ES-I3 (cell line): ENCODE data around the gene AGAP9.
A peak's percentile ranks its signal among the peaks of the same experiment; 100 is the strongest.
"Not testable (repeated sequence)": the region's sequence is repeated elsewhere in the genome, so short reads cannot be mapped to it uniquely, and the experiment has no call there.

Source experiments
- H3K36me3 ChIP-seq: 2 replicates; pipeline ENCODE4 v1.6.1; 2013; ENCODE audit warnings: mild to moderate bottlenecking, low read length, control low read depth, moderate library complexity; ENCODE audit not compliant: insufficient read depth
- H3K4me1 ChIP-seq: 2 replicates; pipeline ENCODE4 v1.6.1; 2013; ENCODE audit warnings: mild to moderate bottlenecking, control low read depth, low read length; ENCODE audit not compliant: insufficient read depth
- H3K9ac ChIP-seq: 2 replicates; pipeline ENCODE4 v1.6.1; 2013; ENCODE audit warnings: low read depth, mild to moderate bottlenecking, low read length, moderate library complexity
- H3K9me3 ChIP-seq: 2 replicates; pipeline ENCODE4 v1.6.1; 2013; ENCODE audit warnings: mild to moderate bottlenecking, low read length, moderate library complexity; ENCODE audit not compliant: control insufficient read depth, insufficient read depth

AGAP9 gene

DNA sequence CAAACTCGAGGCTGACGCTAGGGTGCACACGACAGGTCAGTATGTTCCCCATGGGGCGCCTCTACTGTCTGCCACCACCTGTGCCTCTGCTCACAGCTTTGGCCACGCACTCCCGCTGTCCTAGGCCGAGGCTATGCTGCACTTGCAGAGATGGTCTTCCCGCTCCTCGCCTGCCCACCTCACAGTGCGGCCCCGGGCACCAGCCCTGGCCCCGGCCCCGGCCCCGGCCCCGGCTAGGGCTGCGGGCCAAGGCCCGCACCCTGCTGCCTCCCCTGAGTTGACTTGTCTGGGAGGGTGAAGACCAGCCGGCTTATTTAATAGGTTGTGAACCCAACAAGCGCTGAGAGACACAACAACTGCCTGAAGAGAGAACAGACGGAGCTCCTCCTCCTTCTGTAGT lies at the start of gene AGAP9:
TSS of gene AGAP9 (minus strand) at position 164 of the 400 bp plus-strand sequence. CDS start at position 52, 112 bp downstream.
- H3K36me3 ChIP-seq, H3K4me1 ChIP-seq, H3K9me3 ChIP-seq: not testable (repeated sequence)

DNA sequence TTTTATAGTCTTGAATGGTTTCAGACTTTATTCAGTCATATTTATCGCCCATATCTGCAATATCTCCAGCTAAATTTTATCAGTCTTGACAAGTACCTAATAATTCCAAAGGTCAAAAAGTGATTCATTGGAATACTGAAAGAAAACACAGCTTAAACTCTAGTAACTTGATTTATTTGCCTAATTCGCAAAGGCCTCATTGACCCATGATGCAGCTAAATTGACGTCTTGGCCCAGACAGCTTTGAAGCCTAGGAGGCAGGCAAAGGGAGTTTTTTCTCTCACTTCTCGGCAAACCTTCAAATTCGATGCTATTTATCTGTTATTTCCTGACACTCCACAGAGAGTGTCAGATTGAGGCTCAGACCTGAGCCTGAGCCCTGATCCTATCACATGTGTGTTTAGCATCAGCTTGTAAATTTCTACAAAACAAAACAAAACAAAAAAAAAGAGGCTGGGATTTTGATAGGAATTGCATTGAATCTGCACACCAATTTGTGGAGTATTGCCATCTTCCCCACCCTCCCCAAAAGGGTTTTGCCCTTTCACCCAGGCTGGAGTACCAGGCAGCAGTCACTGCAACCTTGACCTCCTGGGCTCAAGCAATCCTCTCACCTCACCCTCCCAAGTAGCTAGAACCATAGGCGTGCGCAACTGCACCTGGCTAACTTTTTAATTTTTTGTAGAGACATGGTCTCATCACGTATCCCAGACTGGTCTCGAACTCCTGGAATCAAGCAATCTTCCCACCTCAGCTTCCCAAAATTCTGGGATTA lies 47.9 kb upstream of the AGAP9 start:
- H3K9me3 ChIP-seq, H3K9ac ChIP-seq, H3K36me3 ChIP-seq, H3K4me1 ChIP-seq: not testable (repeated sequence)

More for the DNA sequence above, at the start of gene AGAP9:
- H3K9ac ChIP-seq, result not testable (repeated sequence)

DNA sequence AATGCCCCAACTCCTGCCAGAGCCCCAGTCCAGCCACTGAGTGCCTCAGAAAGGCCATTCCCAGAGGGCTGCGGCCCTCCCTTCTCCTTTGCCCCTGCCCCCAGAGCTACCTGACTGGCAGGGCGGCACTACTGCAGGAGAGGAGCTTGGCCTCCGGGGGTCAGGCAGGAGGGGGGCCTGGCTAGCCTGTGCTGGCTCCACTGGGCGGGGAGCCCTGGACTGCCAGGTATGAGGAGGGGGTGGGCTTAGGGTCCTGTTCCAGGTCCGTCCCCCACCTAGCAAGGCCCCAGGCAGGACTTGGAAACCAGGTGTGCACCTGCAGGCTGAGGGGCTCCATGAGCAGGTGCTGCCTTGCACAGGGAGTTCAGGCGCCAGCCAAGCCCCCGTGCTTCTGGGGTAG lies 43.3 kb upstream of the AGAP9 start:
- H3K9ac ChIP-seq, H3K36me3 ChIP-seq, H3K9me3 ChIP-seq, H3K4me1 ChIP-seq: not testable (repeated sequence)

DNA sequence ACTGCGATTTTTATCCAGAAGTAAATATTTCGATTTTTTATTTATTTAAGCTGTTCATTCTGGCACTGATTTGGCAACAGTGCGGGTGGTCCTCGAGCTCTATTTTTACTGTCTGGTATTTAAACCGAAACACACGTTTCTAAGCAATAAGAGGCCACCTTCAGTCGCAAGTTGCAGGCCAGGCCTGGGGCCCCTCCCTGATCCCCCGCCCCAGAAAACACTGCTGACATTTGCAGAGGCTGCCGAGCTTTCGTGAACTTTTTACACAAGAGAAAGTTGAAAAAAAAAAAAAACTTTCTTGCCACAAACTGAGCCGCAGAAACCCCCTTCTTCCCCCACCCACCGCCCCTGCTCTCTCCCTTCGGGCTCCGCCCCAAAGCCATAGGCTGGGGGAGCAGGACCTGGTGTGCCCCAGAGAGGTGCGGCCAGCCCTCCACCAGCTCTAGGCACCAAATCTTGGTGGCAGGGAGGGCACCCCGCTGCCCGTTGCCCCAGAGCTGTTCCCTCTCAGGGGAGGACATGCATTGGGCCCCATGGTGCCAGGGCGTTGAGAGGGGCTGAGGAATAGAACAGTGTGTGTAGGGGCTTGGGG lies 42.8 kb upstream of the AGAP9 start:
- H3K9ac ChIP-seq, H3K9me3 ChIP-seq: not testable (repeated sequence)

DNA sequence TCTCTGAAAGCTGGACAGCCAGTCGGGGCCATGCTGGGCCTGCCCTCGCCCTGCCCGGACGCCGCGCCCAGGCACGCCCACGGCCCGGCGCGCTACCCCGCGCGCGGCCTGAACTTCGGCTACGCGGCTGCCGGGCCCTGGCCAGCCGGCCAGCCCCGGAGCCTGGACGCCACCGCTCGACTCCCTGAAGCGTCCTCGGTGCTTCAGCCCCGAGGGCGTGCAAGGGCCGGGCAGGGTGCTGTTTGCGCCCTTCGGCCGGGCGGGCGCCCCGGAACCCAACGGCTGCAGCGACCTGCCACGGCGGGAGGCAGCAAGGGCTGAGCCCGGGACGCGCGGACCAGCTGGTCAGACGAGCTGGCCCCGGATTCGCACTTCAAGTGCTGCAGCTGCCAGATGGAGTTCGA lies 42.1 kb upstream of the AGAP9 start:
- not testable (repeated sequence) for H3K9ac ChIP-seq, H3K36me3 ChIP-seq, H3K4me1 ChIP-seq, H3K9me3 ChIP-seq

More for the DNA sequence above, 42.8 kb upstream of the AGAP9 start:
- H3K36me3 ChIP-seq, H3K4me1 ChIP-seq: not testable (repeated sequence)

DNA sequence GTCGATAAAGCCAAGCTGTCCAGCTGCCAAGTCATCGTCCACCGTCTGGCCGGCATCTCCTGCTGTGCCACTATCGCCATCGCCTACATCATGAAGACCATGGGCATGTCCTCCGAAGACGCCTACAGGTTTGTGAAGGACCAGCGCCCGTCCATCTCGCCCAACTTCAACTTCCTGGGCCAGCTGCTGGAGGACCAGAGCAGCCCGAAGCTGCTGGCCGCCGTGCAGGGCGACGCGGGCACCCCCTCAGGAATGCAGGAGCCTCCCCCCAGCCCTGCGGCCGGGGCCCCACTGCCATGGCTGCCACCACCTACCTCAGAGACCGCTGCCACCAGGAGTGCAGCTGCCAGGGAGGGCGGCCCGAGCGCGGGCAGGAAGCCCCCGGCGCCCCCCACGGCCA lies 41.5 kb upstream of the AGAP9 start:
- not testable (repeated sequence) for H3K9ac ChIP-seq, H3K9me3 ChIP-seq, H3K4me1 ChIP-seq, H3K36me3 ChIP-seq

DNA sequence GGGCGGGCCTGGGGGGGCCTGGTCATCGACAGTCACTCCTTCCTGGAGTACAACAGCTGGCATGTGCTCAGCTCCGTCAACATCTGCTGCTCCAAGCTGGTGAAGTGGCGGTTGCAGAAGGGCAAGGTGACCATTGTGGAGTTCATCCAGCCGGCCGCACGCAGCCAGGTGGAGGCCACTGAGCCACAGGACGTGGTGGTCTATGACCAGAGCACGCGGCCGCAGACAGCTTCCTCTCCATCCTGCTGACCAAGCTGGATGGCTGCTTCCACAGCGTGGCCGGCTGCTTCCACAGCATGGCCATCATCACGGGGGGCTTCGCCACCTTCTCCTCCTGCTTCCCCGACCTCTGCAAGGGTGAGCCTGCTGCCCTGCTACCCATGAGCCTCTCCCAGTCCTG lies 40.9 kb upstream of the AGAP9 start:
- H3K36me3 ChIP-seq, H3K4me1 ChIP-seq, H3K9ac ChIP-seq, H3K9me3 ChIP-seq: not testable (repeated sequence)

DNA sequence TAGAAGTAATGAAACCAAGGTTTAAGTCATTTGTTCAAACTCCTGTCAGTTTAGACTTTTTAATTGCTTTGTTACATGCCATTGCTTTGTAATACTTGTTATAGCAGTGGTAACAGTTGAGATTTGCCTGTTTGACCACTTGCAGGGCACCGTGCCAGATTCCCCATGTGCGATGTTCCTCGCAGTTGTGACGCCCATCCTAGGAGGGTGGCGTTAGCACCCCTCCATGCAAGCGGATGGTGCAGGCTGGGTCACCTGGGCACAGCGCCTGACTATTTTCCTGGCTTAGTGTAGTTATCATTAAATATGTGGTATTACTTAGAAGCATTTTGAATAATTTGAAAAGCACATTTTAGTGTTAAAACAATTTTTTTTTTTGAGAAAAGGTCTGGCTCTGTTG lies 37.0 kb upstream of the AGAP9 start:
- H3K9me3 ChIP-seq, H3K9ac ChIP-seq, H3K36me3 ChIP-seq, H3K4me1 ChIP-seq: not testable (repeated sequence)

DNA sequence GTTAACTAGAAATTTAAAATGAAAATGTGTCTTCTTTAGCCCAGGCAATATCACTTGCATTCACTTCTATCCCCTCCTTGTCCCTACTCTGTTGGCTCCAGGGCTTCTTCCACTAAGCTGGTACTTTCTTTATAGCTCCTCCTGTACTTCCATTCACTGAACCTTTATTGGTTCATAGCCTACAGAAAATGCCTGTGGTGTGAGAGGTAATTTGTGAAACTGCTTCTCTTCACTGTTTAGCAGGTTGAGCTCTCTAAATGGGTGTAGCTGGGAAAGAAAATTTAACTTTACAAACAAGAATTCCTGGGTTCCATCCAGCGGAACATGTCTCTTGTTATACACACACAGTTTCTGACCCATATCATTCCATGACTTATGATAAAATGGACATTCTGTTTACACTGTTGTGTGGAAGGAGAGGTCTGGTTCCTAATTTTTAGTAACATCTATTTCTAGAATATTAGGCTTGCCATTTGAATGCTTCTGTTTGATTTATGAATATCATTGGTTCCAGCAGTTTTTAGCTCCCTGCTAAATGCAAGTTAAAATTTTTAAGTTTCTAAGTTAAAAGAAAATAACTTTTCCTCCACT lies 36.4 kb upstream of the AGAP9 start:
- not testable (repeated sequence) for H3K9me3 ChIP-seq, H3K4me1 ChIP-seq, H3K36me3 ChIP-seq, H3K9ac ChIP-seq

DNA sequence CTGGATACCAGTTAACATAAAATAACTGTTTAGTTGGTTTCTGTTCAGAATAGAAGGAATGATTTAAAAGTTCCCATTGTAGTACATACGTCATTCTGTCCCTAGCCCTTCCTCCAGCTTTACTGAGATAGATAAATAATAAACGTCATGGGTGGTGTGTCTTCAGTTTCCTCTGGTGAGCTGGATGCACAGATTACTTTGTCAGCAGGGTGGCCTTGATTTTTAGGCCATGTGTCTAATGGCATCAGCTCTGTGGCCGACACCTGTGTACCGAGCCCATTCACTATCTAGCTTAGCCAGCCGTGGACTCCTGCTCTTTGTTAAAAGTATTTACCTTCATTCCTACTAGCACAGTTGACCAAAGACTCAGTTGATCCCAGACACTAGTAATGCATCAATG lies 34.7 kb upstream of the AGAP9 start:
- H3K9ac ChIP-seq, result not testable (repeated sequence)

DNA sequence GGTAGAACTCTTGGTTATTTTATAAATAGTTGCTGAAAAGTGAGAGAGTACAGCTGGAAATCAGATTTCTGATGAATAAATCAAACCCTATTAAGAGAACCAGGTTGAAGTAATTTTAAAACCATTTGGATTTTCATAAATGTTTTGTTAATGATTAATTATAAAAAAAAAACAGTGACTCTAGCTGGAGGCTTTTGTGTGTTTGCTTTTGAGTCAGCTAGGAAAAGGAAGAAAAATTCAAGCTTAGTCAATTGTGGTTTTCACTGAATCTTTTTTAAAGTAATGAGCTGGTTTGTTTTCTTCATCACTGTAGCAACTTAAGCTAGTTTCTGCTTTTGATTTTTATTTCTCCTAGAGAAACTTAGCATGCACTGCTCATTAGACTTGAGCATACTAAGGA lies 34.2 kb upstream of the AGAP9 start:
- H3K9ac ChIP-seq, H3K9me3 ChIP-seq, H3K4me1 ChIP-seq, H3K36me3 ChIP-seq: not testable (repeated sequence)

More for the DNA sequence above, 34.7 kb upstream of the AGAP9 start:
- not testable (repeated sequence) for H3K36me3 ChIP-seq, H3K4me1 ChIP-seq, H3K9me3 ChIP-seq

DNA sequence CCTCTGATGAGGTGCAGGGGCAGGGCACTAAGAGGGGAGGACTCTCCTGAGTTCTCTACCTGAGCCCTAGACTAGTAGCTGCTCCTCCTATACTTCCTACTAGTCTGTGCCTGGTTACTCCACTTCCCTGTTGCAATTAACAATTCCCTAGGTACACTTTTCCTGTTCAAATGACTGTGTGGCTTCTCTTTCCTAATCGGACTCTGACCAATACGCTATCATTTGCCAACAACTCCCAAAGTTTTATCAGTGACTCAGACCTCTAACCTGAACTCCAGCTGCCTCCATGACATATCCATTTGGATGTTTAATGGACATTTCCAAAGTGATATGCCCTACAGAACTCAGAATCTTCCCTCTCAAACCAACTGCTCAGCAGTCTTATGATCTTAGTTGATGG lies 31.9 kb upstream of the AGAP9 start:
- not testable (repeated sequence) for H3K36me3 ChIP-seq, H3K9me3 ChIP-seq, H3K4me1 ChIP-seq, H3K9ac ChIP-seq

DNA sequence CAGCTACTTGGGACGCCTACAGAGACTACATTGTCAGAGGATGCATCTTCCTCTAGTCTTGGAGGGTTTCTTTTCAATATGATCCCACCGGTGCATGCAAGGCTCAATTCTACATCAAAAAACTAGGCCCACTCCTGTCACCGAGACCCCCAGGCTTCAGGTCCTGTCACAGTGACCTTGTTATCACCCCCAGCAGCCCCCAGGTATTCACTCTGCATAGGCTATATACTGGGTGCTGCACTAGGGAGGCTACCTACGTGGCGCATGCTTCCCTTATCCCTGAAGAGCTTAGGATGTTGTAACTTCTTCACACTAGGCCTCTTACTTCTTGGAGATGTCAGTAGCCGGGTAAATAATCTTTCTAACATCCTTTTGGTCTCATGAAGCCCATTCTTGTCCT lies 31.1 kb upstream of the AGAP9 start:
- H3K9ac ChIP-seq, H3K4me1 ChIP-seq, H3K9me3 ChIP-seq, H3K36me3 ChIP-seq: not testable (repeated sequence)

DNA sequence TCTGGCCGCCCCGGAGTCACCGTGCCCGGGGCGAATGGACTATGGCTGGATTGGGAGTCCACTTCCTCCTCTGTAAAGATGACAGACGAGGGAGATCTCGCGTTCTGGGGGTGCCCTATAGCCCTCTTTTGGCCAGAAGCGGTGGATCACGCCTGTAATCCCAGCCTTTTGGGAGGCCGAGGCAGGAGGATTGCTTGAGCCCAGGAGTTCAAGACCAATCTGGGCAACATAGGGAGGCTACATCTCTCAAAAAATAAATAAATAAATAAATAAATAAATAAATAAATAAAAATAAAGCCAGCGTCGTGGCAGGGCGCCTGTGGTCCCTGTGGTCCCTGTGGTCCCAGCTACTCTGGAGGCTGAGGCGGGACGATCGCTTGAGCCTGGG lies 30.4 kb upstream of the AGAP9 start:
- H3K4me1 ChIP-seq, H3K9me3 ChIP-seq, H3K36me3 ChIP-seq: not testable (repeated sequence)
- H3K9ac ChIP-seq, result peak overlapping the region; percentile 56

DNA sequence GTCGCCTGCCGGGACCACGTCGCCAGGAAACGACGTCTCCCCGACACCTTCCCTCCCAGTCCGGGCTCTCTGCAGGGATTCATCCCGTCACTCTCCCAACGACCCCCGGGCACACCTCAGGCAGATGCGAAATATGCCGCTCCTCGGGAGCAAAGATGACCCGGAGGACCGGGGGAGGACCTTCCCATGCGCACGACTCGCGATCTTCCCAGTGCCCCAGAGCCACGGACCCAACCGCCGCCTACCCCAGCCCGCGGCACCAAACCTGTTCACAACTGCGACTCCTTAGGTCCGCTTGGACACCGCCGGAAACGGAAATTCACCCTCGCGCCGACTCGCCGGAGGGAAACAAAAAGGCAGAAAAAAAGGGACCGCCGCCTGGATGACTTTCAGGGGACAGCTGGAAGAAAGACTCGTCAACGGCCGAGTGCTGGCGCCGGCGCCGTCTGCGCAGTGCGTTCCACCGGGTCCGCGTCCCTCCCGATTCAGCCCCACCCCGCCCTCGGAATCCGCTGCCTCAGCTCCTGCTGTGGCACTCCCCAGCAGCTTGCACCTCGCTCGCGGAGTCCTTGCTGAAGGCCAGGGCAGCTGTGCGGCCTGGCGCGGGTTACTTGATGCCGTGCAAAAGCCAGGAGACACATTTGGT lies 29.9 kb upstream of the AGAP9 start:
- H3K36me3 ChIP-seq, H3K9me3 ChIP-seq, H3K4me1 ChIP-seq: not testable (repeated sequence)
- peak overlapping the region; percentile 85 for H3K9ac ChIP-seq
